ENCODE measurements around the gene REL.
"Not testable (repeated sequence)": the region's sequence is repeated elsewhere in the genome, so short reads cannot be mapped to it uniquely, and the experiment has no call there.

Gene REL

DNA sequence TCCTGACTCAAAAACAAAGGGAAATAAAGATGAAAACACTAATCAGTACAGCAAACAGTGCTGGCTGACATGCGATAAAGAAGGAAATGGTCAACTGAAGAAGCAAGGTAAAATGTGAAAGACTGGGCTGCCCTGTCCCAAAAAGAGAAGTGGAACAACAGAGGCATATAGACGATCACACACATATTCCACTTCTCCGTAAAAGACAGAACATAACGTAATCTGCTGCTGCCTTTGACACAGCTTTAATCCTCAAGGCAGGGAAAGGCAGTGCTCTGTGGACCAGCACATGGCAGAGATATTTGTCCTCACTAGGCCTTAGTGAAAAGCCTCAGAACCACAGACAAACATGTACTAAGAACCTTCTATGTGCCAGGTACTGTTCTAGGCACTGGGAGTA, 24.3 kb upstream of the REL start:
- TF ChIP-seq, protein P1, sequence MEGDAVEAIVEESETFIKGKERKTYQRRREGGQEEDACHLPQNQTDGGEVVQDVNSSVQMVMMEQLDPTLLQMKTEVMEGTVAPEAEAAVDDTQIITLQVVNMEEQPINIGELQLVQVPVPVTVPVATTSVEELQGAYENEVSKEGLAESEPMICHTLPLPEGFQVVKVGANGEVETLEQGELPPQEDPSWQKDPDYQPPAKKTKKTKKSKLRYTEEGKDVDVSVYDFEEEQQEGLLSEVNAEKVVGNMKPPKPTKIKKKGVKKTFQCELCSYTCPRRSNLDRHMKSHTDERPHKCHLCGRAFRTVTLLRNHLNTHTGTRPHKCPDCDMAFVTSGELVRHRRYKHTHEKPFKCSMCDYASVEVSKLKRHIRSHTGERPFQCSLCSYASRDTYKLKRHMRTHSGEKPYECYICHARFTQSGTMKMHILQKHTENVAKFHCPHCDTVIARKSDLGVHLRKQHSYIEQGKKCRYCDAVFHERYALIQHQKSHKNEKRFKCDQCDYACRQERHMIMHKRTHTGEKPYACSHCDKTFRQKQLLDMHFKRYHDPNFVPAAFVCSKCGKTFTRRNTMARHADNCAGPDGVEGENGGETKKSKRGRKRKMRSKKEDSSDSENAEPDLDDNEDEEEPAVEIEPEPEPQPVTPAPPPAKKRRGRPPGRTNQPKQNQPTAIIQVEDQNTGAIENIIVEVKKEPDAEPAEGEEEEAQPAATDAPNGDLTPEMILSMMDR (conservative IDR thresholded peaks at IDR 0.05; ENCODE audit: low read depth, low read length) = no peak
- Histone ChIP-seq H3K27ac (no peak overlapping the region), H3K4me3 (IDR thresholded peaks at IDR 0.05; ENCODE audit: insufficient read depth, low read depth, low read length) (no peak overlapping the region), H3K4me2 (no peak overlapping the region), H3K4me1 (ENCODE audit: low read depth, poor library complexity, severe bottlenecking) (no peaks in the 10 kb centered on the region), H3K9ac (no peak overlapping the region), H3K79me2 (ENCODE audit: insufficient read depth, low read depth) (no peaks in the 10 kb centered on the region), H3K36me3 (ENCODE audit: insufficient read depth) (no peaks in the 10 kb centered on the region), H4K20me1 (ENCODE audit: insufficient read depth) (no peaks in the 10 kb centered on the region), H3K27me3 (ENCODE audit: insufficient read depth, low read depth) (no peaks in the 10 kb centered on the region), H2AFZ (ENCODE audit: low read depth) (no peak overlapping the region)

DNA sequence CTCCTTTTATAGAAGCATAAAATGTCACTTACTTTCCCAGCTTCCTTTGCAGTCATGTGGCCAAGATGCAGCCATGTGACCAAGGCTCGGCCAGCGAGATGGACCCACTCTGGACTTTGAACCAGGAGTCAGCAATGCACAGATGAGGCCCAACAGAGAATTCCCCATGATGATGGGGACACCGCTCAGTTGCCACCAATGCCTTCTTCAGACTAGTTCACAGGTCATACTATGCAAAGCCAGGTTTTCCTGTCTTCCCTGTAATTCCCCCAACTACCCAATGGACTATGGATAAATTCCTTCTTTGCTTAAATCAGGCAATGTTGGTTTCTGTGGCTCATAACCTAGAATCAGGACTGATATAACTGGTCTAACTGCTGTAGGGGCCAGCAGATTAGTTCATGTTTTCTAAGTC, 22.5 kb upstream of the REL start:
- no peak overlapping the region for H2AFZ ChIP-seq (ENCODE audit: low read depth)
- H4K20me1 ChIP-seq (ENCODE audit: insufficient read depth) = no peaks in the 10 kb centered on the region
- no peaks in the 10 kb centered on the region for H3K4me1 ChIP-seq (ENCODE audit: low read depth, poor library complexity, severe bottlenecking)
- TF ChIP-seq, protein P1 (conservative IDR thresholded peaks at IDR 0.05; ENCODE audit: low read depth, low read length) = no peak
- H3K4me3 ChIP-seq (IDR thresholded peaks at IDR 0.05; ENCODE audit: insufficient read depth, low read depth, low read length) = no peak overlapping the region
- no peak overlapping the region for H3K27ac ChIP-seq
- no peak overlapping the region for H3K9ac ChIP-seq
- no peak overlapping the region for H3K4me2 ChIP-seq
- no peaks in the 10 kb centered on the region for H3K79me2 ChIP-seq (ENCODE audit: insufficient read depth, low read depth)
- H3K36me3 ChIP-seq (ENCODE audit: insufficient read depth) = no peaks in the 10 kb centered on the region
- H3K27me3 ChIP-seq (ENCODE audit: insufficient read depth, low read depth) = no peaks in the 10 kb centered on the region

DNA sequence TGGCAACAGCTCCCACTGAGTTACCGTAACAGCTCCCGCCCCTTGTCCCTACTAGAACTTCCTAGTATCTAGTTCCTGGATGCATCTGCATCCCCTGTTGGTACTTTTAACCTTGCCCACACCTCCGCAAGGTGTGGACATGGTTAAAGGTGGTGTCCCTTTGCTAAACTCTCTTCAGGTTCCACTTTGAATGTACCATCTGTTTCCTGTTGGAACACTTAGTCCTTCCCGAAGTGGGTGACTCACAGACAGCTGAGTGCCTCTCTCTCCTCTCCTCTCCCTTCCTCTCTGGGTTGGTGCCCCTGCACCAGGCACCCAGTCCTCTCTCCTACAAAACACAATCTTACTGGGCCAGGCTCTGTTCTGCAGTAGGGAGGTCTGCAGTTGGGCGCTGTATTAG, 19.6 kb upstream of the REL start:
- Histone ChIP-seq H3K27me3 (ENCODE audit: insufficient read depth, low read depth) (no peaks in the 10 kb centered on the region), H2AFZ (ENCODE audit: low read depth) (no peak overlapping the region), H3K9ac (no peak overlapping the region), H3K4me1 (ENCODE audit: low read depth, poor library complexity, severe bottlenecking) (no peaks in the 10 kb centered on the region), H3K27ac (no peak overlapping the region), H3K79me2 (ENCODE audit: insufficient read depth, low read depth) (no peaks in the 10 kb centered on the region), H3K4me2 (no peak overlapping the region), H3K4me3 (IDR thresholded peaks at IDR 0.05; ENCODE audit: insufficient read depth, low read depth, low read length) (no peak overlapping the region), H3K36me3 (ENCODE audit: insufficient read depth) (no peaks in the 10 kb centered on the region), H4K20me1 (ENCODE audit: insufficient read depth) (no peaks in the 10 kb centered on the region)
- TF ChIP-seq, protein P1 (conservative IDR thresholded peaks at IDR 0.05; ENCODE audit: low read depth, low read length) = no peak

DNA sequence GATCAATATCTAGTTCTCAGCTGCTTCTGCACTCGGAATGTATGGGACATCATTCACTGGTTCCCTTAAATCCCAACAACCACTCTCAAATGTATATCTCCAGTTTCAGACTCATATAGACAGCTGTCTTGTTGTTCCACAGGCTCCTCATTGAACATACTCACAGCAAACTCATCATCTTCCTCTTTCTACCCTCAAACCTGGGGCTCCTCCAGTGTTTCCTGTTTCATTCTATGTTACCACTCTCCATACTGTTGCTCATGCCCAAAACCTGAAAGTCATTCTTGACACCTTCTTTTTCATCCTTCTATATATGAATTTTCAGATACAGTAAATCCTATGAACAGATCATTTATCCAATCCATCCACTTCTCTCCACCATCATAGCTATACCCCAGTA, 18.7 kb upstream of the REL start:
- no peak overlapping the region for H3K4me3 ChIP-seq (IDR thresholded peaks at IDR 0.05; ENCODE audit: insufficient read depth, low read depth, low read length)
- no peaks in the 10 kb centered on the region for H3K27me3 ChIP-seq (ENCODE audit: insufficient read depth, low read depth)
- H3K36me3 ChIP-seq (ENCODE audit: insufficient read depth) = no peaks in the 10 kb centered on the region
- TF ChIP-seq, protein P1 (conservative IDR thresholded peaks at IDR 0.05; ENCODE audit: low read depth, low read length) = no peak
- H3K4me1 ChIP-seq (ENCODE audit: low read depth, poor library complexity, severe bottlenecking) = no peaks in the 10 kb centered on the region
- no peak overlapping the region for H3K9ac ChIP-seq
- no peaks in the 10 kb centered on the region for H3K79me2 ChIP-seq (ENCODE audit: insufficient read depth, low read depth)
- no peak overlapping the region for H3K4me2 ChIP-seq
- H4K20me1 ChIP-seq (ENCODE audit: insufficient read depth) = no peaks in the 10 kb centered on the region
- no peak overlapping the region for H2AFZ ChIP-seq (ENCODE audit: low read depth)
- no peak overlapping the region for H3K27ac ChIP-seq

DNA sequence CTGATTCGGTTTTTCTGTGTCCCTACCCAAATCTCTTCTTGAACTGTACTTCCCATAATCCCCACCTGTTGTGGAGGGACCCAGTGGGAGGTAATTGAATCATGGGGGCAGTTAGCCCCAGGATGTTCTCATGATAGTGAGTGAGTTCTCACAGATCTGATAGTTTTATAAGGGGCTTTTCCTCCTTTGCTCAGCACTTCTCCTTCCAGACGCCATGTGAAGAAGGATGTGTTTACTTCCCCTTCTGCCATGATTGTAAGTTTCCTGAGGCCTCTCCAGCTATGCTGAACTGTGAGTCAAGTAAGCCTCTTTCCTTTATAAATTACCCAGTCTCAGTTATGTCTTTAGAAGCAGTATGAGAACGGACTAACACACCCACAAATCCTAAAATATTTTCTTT, 16.0 kb upstream of the REL start:
- not testable (repeated sequence) for H4K20me1 ChIP-seq (ENCODE audit: insufficient read depth); H3K4me2 ChIP-seq; H2AFZ ChIP-seq (ENCODE audit: low read depth); H3K79me2 ChIP-seq (ENCODE audit: insufficient read depth, low read depth); H3K27ac ChIP-seq; H3K9ac ChIP-seq; H3K4me1 ChIP-seq (ENCODE audit: low read depth, poor library complexity, severe bottlenecking); H3K4me3 ChIP-seq (IDR thresholded peaks at IDR 0.05; ENCODE audit: insufficient read depth, low read depth, low read length); H3K27me3 ChIP-seq (ENCODE audit: insufficient read depth, low read depth); H3K36me3 ChIP-seq (ENCODE audit: insufficient read depth)
